GM18520 (cell line): ENCODE measurements around the gene POGLUT2.
A peak's percentile ranks its signal among the peaks of the same experiment; 100 is the strongest.
"Not testable (repeated sequence)": the region's sequence is repeated elsewhere in the genome, so short reads cannot be mapped to it uniquely, and the experiment has no call there.

Source experiments
- ATAC-seq: cut with Tn5 transposase; IDR thresholded peaks from one replicate; pipeline ENCODE4 v1.9.1; 2021; ENCODE audit not compliant: unreplicated experiment

The POGLUT2 gene

GRCh38 chr13:102807699-102808098 is 8.9 kb upstream of the POGLUT2 start:
- no peak for ATAC-seq

- no peak for ATAC-seq
Measured at GRCh38 chr13:102805680-102806079, 6.9 kb upstream of the POGLUT2 start.

GRCh38 chr13:102800145-102801041 is 1.6 kb upstream of the POGLUT2 start:
- peak; percentile 78 for ATAC-seq

- ATAC-seq: no peak
Measured at GRCh38 chr13:102799426-102800144, 809 bp upstream of the POGLUT2 start.

GRCh38 chr13:102793611-102794355 is 5.0 kb downstream of the POGLUT2 start:
- no peak for ATAC-seq

- no peak for ATAC-seq
Measured at GRCh38 chr13:102792396-102792795, 6.4 kb downstream of the POGLUT2 start.

- no peak for ATAC-seq
Measured at GRCh38 chr13:102788683-102789082, 10.1 kb downstream of the POGLUT2 start.

- ATAC-seq: no peak
Measured at GRCh38 chr13:102784483-102784882, 14.3 kb downstream of the POGLUT2 start.

GRCh38 chr13:102781591-102781990 is 17.2 kb downstream of the POGLUT2 start:
- ATAC-seq: no peak

- ATAC-seq: not testable (repeated sequence)
Measured at GRCh38 chr13:102780656-102781055, 18.1 kb downstream of the POGLUT2 start.

- no peak for ATAC-seq
Measured at GRCh38 chr13:102779436-102780159, 19.2 kb downstream of the POGLUT2 start.

- ATAC-seq: no peak
Measured at GRCh38 chr13:102777736-102778135, 21.0 kb downstream of the POGLUT2 start.

GRCh38 chr13:102776271-102776670 is 22.5 kb downstream of the POGLUT2 start:
- ATAC-seq: no peak

- ATAC-seq: no peak
Measured at GRCh38 chr13:102774591-102775520, 23.9 kb downstream of the POGLUT2 start.

- ATAC-seq: no peak
Measured at GRCh38 chr13:102774214-102774568, 24.6 kb downstream of the POGLUT2 start.

GRCh38 chr13:102773441-102774213 is 25.1 kb downstream of the POGLUT2 start, which contains the start of gene TEX30:
Gene TEX30, minus strand, starts transcription at chr13:102773786. Its CDS starts 3,760 bp downstream, at chr13:102770026.
- peak; percentile 90 for ATAC-seq

GRCh38 chr13:102772042-102772425 is 26.7 kb downstream of the POGLUT2 start:
- no peak for ATAC-seq

GRCh38 chr13:102771298-102772041 is 27.3 kb downstream of the POGLUT2 start:
- no peak for ATAC-seq
